NCI-H2107 treated with DMSO at 0.1 percent for 48 hours (cell line): ENCODE measurements around the gene CYB561D1.

Experiments
- DNase-seq: peaks from one replicate; lab custom pipeline; 2025; ENCODE audit not compliant: unreplicated experiment; lab: John Stamatoyannopoulos, UW

CYB561D1 gene

GRCh38 chr1:109479901-109480300, 14.0 kb upstream of the CYB561D1 start:
- DNase-seq = no peak

GRCh38 chr1:109481646-109482045, 12.2 kb upstream of the CYB561D1 start:
- no peak for DNase-seq

GRCh38 chr1:109482242-109482641, 11.7 kb upstream of the CYB561D1 start:
- DNase-seq = no peak

GRCh38 chr1:109482791-109483671, 10.9 kb upstream of the CYB561D1 start:
- DNase-seq = no peak

GRCh38 chr1:109483672-109484518, 10.0 kb upstream of the CYB561D1 start, which contains the start of gene ATXN7L2:
Gene ATXN7L2 (plus strand): TSS chr1:109483905. CDS start chr1:109483954, 49 bp downstream.
- DNase-seq = peak; percentile 83

- DNase-seq = no peak
Observed at GRCh38 chr1:109484519-109484975, 9.3 kb upstream of the CYB561D1 start.

GRCh38 chr1:109485001-109485400, 8.9 kb upstream of the CYB561D1 start:
- no peak for DNase-seq

- no peak for DNase-seq
Observed at GRCh38 chr1:109487261-109487660, 6.6 kb upstream of the CYB561D1 start.

- DNase-seq = no peak
Observed at GRCh38 chr1:109488201-109488600, 5.7 kb upstream of the CYB561D1 start.

GRCh38 chr1:109488696-109489095, 5.2 kb upstream of the CYB561D1 start:
- no peak for DNase-seq

GRCh38 chr1:109490029-109490933, 3.6 kb upstream of the CYB561D1 start:
- peak; percentile 30 for DNase-seq

- DNase-seq = no peak
Observed at GRCh38 chr1:109490934-109491302, 3.0 kb upstream of the CYB561D1 start.

- no peak for DNase-seq
Observed at GRCh38 chr1:109491372-109491771, 2.5 kb upstream of the CYB561D1 start.

GRCh38 chr1:109492779-109493178, 1.1 kb upstream of the CYB561D1 start:
- DNase-seq = no peak

GRCh38 chr1:109493227-109493626, 667 bp upstream of the CYB561D1 start:
- no peak for DNase-seq

GRCh38 chr1:109495738-109496137, 1.8 kb downstream of the CYB561D1 start:
- DNase-seq = no peak

- peak; percentile 43 for DNase-seq
Observed at GRCh38 chr1:109497449-109498160, 3.7 kb downstream of the CYB561D1 start.

- peak; percentile 29 for DNase-seq
Observed at GRCh38 chr1:109498161-109498801, 4.4 kb downstream of the CYB561D1 start.

GRCh38 chr1:109499081-109499480, 5.2 kb downstream of the CYB561D1 start:
- DNase-seq = no peak
